ENCODE data around the gene PARD3. TPM values are rescaled to one million over a fixed set of nuclear protein-coding genes. Genes with fewer than 3 reads are reported as not detected.

The PARD3 gene
- polyA plus RNA-seq, 3 donors = 0.51 TPM; not detected in 2

- H3K9ac ChIP-seq (ENCODE audit: insufficient read depth, low read length, poor library complexity, severe bottlenecking) = no peak overlapping the region
- intact Hi-C loops (cut with micrococcal nuclease) = no loop called here
- Mint-ChIP-seq H3K4me3 (no peak overlapping the region), H3K27ac (no peak overlapping the region), H3K9me3 (peaks cover 0 to 2% (median 0%) of the 10 kb centered on the region in 7 donors), H3K27me3 (ENCODE audit: low read depth in 3 of 3) (peaks cover 0 to 1% (median 0%) of the 10 kb centered on the region in 3 donors), H3K36me3 (no peaks in the 10 kb centered on the region), H3K4me1 (no peaks in the 10 kb centered on the region)
- H3K4me1 ChIP-seq (ENCODE audit: control insufficient read depth in 1 of 2, insufficient read depth in 2 of 2, low read length in 2 of 2) = no peaks in the 10 kb centered on the region
- no peaks in the 10 kb centered on the region for H3K9me3 ChIP-seq (replicated peaks in 1 of 2; ENCODE audit: control insufficient read depth in 1 of 2, insufficient read depth in 1 of 2, low read length in 2 of 2)
- H4K20me1 ChIP-seq (ENCODE audit: insufficient read depth, low read length) = no peaks in the 10 kb centered on the region
- H2AFZ ChIP-seq (ENCODE audit: insufficient read depth, low read depth, low read length, poor library complexity, severe bottlenecking) = no peak overlapping the region
- no peak overlapping the region for H3K4me3 ChIP-seq (replicated peaks in 1 of 3; ENCODE audit: low read depth in 2 of 3, low read length in 3 of 3)
- DNase-seq = no peak
- WGBS (ENCODE audit: insufficient coverage) = no CpG with 5 or more reads among the region's 3 CpGs
- H3K4me2 ChIP-seq (replicated peaks; ENCODE audit: extremely low read depth, low read length, poor library complexity, severe bottlenecking) = no peak overlapping the region
- no peaks in the 10 kb centered on the region for H3K27me3 ChIP-seq (ENCODE audit: control insufficient read depth in 2 of 2, insufficient read depth in 2 of 2, low read length in 2 of 2)
- H3K36me3 ChIP-seq (replicated peaks in 1 of 2; ENCODE audit: control insufficient read depth in 1 of 2, insufficient read depth in 2 of 2, low read length in 2 of 2) = no peaks in the 10 kb centered on the region
- H3K27ac ChIP-seq (ENCODE audit: low read depth in 1 of 2, low read length in 2 of 2) = no peak overlapping the region
- no peak for TF ChIP-seq CTCF (IDR thresholded peaks at IDR 0.05)
- H3K79me2 ChIP-seq (ENCODE audit: insufficient read depth, low read length) = no peaks in the 10 kb centered on the region
These were observed 349.4 kb downstream of the PARD3 start for GRCh38 chr10:34465678-34466077.

- Histone ChIP-seq H3K9me3 (replicated peaks in 1 of 2; ENCODE audit: control insufficient read depth in 1 of 2, insufficient read depth in 1 of 2, low read length in 2 of 2) (no peaks in the 10 kb centered on the region), H3K4me3 (replicated peaks in 1 of 3; ENCODE audit: low read depth in 2 of 3, low read length in 3 of 3) (no peak overlapping the region), H3K4me1 (ENCODE audit: control insufficient read depth in 1 of 2, insufficient read depth in 2 of 2, low read length in 2 of 2) (no peaks in the 10 kb centered on the region), H3K79me2 (ENCODE audit: insufficient read depth, low read length) (no peaks in the 10 kb centered on the region), H3K4me2 (replicated peaks; ENCODE audit: extremely low read depth, low read length, poor library complexity, severe bottlenecking) (no peak overlapping the region), H3K9ac (ENCODE audit: insufficient read depth, low read length, poor library complexity, severe bottlenecking) (no peak overlapping the region), H4K20me1 (ENCODE audit: insufficient read depth, low read length) (no peaks in the 10 kb centered on the region), H2AFZ (ENCODE audit: insufficient read depth, low read depth, low read length, poor library complexity, severe bottlenecking) (no peak overlapping the region), H3K36me3 (replicated peaks in 1 of 2; ENCODE audit: control insufficient read depth in 1 of 2, insufficient read depth in 2 of 2, low read length in 2 of 2) (no peaks in the 10 kb centered on the region), H3K27me3 (ENCODE audit: control insufficient read depth in 2 of 2, insufficient read depth in 2 of 2, low read length in 2 of 2) (no peaks in the 10 kb centered on the region), H3K27ac (ENCODE audit: low read depth in 1 of 2, low read length in 2 of 2) (no peak overlapping the region)
- intact Hi-C loops (cut with micrococcal nuclease) = no loop called here
- DNase-seq = no peak
- Mint-ChIP-seq H3K4me1 (no peaks in the 10 kb centered on the region), H3K27me3 (ENCODE audit: low read depth in 3 of 3) (peaks cover 0 to 1% (median 0%) of the 10 kb centered on the region in 3 donors), H3K27ac (no peak overlapping the region), H3K36me3 (no peaks in the 10 kb centered on the region), H3K4me3 (no peak overlapping the region), H3K9me3 (peaks cover 0 to 6% (median 0%) of the 10 kb centered on the region in 7 donors)
- no peak for TF ChIP-seq CTCF (IDR thresholded peaks at IDR 0.05)
These were observed 350.5 kb downstream of the PARD3 start for GRCh38 chr10:34464591-34464990.

All from CD14-positive monocyte (primary cell).